GM12872 (cell line): ENCODE data around the gene SLC8A1.

Experiments
- CTCF ChIP-seq: IDR thresholded peaks from 3 replicates; pipeline ENCODE4 v1.5.1; 2011; ENCODE audit warnings: low read depth, mild to moderate bottlenecking, low read length, moderate library complexity; ENCODE audit not compliant: insufficient read depth

Gene SLC8A1

DNA sequence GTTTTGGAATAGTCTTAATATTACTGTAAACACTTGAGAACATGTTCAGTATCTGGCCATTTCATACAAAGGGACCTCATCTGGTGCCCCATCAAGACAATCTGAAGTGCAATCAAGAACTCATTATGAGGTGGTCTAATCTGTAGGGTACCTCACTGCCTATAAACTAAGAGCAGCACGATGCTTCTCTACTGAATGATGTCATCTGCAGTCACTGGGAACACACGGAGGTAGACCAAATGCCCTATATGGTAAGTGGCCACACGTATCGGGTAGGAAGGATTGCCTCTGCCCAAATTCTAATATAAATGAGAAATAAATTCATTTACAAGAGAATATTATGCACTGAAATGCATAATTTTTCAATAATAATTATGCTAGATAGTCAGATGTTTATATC, 90.4 kb downstream of the SLC8A1 start:
- TF ChIP-seq CTCF: no peak

- TF ChIP-seq CTCF: no peak
Observed at GRCh38 chr2:40360652-40361051, 91.2 kb downstream of the SLC8A1 start.

DNA sequence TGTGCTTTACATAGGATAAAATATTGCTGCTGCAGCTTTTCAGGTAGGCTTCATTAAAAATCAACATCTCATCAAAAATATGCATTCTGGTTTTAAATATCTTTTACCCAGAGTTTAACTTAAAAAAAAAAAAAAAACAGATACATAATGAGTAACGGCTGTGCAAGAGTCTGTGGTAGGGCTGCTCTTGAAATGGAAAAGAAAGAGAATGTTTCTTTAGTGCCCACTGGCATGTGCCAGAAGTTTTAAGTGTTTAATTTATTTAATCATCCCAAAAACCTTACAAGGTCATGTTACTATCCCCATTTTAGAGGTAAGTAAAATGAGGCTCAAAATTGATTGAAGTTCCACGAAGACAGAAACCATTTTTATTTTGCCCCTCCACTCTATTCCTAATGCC, 92.1 kb downstream of the SLC8A1 start:
- no peak for TF ChIP-seq CTCF

DNA sequence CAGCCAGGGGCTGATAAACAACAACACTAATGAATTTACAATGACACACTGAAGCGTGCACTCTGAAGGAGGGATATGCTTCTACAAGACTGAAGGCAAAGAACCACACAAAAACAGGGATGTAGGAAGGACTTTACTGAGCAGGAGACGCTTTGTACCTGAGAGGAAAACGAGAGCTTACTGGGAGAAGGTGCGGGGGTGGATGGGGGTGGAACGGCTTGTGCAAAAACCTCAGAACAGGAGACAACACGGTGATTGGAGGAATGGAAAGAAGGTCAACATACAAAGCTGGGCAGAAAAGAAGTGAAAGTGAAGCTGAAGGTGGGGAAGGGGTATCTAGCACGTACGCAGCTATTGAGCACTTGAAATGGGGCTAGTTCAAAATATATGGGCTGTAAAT, 93.1 kb downstream of the SLC8A1 start:
- no peak for TF ChIP-seq CTCF

DNA sequence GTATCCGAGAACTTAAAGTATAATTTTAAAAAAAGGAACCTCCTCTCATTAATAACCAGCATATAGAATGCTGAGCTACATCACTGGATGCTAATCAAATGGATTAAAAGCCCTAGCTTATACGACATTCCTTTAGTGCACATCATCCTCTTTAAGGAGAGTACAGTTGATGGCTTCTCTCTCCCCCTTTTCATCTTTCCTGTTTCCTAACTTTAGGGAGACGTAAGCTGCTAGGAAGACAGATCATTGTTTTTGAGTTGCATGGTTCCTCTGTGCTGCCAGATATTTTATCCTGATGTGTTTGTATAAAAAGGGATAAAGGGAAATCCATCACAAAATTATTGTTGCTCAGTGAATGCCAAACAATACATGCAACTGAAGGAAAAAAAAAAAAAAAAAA, 94.2 kb downstream of the SLC8A1 start:
- no peak for TF ChIP-seq CTCF

- TF ChIP-seq CTCF: no peak
Observed at GRCh38 chr2:40355451-40355850, 96.4 kb downstream of the SLC8A1 start.

DNA sequence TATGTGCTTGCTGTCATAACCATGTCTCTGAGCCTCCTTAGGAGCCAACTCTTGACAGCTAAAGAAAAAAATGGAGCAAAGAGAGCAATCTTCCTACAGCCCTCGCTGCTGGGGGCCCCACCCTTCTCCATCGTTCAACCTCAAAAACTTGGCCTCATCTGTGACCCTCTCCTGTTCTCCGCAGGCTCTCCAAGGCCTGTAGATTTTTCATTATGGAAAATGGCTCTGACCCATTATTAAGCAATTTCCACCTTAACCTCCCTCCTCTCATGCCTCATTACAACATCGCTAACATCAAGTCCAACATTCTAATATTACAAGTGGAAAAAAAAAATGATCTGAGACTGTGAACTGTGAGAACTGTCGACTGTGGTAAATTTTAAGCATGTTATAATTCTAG, 98.7 kb downstream of the SLC8A1 start:
- no peak for TF ChIP-seq CTCF

GRCh38 chr2:40352703-40353099, 99.2 kb downstream of the SLC8A1 start:
- TF ChIP-seq CTCF: no peak
